H1 (cell line): ENCODE results near the gene PITRM1. TPM values are rescaled to one million over a fixed set of nuclear protein-coding genes. Genes with fewer than 3 reads are reported as not detected.

Source experiments
- CTCF ChIA-PET: fragments of 300-600 bp; sonication (Branson Sonifier 250); formaldehyde crosslinking; loops from one replicate; lab custom pipeline; 2021; ENCODE audit not compliant: partially characterized antibody; lab: Charles Lee
- POLR2A ChIA-PET: fragments of 300-600 bp; sonication (Branson Sonifier 250); formaldehyde crosslinking; loops from one replicate; lab custom pipeline; 2021; ENCODE audit warnings: inconsistent platforms; ENCODE audit not compliant: partially characterized antibody; lab: Charles Lee
- DNase-seq, 2 experiments: peaks; one replicate each; pipeline versions ENCODE4 v3.0.0 to v3.0.0-alpha.2; 2010 to 2022; ENCODE audit warnings: low spot score in 2 of 2, low read depth in 1 of 2, mixed read lengths in 1 of 2
- FAIRE-seq: peaks from 2 replicates; lab custom pipeline; 2011; peaks lifted over from hg19 to GRCh38; lab: Jason Lieb, UNC
- H2AFZ ChIP-seq: 2 replicates; pipeline ENCODE4 v1.8.1; 2012; ENCODE audit warnings: low read length, inconsistent platforms
- H2AK5ac ChIP-seq: 2 replicates; pipeline ENCODE4 v1.6.1; 2013; ENCODE audit warnings: low read depth, low read length
- H2BK120ac ChIP-seq: replicated peaks from 2 replicates; pipeline ENCODE3; 2013; ENCODE audit warnings: low read depth, low read length, inconsistent platforms
- H2BK12ac ChIP-seq: 2 replicates; pipeline ENCODE4 v1.6.1; 2013; ENCODE audit warnings: low read depth, low read length
- H2BK15ac ChIP-seq: 2 replicates; pipeline ENCODE4 v1.6.1; 2013; ENCODE audit warnings: low read length
- H2BK20ac ChIP-seq: 2 replicates; pipeline ENCODE4 v1.6.1; 2013; ENCODE audit warnings: low read length
- H2BK5ac ChIP-seq: 2 replicates; pipeline ENCODE4 v1.6.1; 2013; ENCODE audit warnings: low read depth, low read length
- H3K14ac ChIP-seq: 2 replicates; pipeline ENCODE4 v1.6.1; 2013; ENCODE audit warnings: inconsistent platforms; ENCODE audit not compliant: insufficient read length
- H3K18ac ChIP-seq: 2 replicates; pipeline ENCODE4 v1.6.1; 2013; ENCODE audit warnings: low read length; ENCODE audit errors: extremely low read depth
- H3K23ac ChIP-seq: 2 replicates; pipeline ENCODE4 v1.6.1; 2013; ENCODE audit warnings: inconsistent platforms; ENCODE audit not compliant: insufficient read length
- H3K23me2 ChIP-seq: 2 replicates; pipeline ENCODE4 v1.6.1; 2013; ENCODE audit warnings: low read depth, low read length
- H3K27ac ChIP-seq: 2 replicates; pipeline ENCODE4 v1.6.1; 2011; ENCODE audit warnings: low read depth, low read length, inconsistent platforms
- H3K27me3 ChIP-seq, 4 experiments: replicated peaks in 1 of 4; 1 replicate in 1 of 4; 2 replicates in 3 of 4; pipeline versions ENCODE4 v1.6.1 to v1.8.1; 2011 to 2013; ENCODE audit warnings: low read length in 3 of 4, mild to moderate bottlenecking in 3 of 4, inconsistent platforms in 2 of 4, mixed read lengths in 2 of 4, moderate library complexity in 1 of 4; ENCODE audit not compliant: control insufficient read depth in 3 of 4, insufficient read depth in 3 of 4; ENCODE audit errors: extremely low read depth in 1 of 4
- H3K36me3 ChIP-seq, 4 experiments: 2 replicates each; pipeline versions ENCODE4 v1.6.1 to v1.8.1; 2011 to 2013; ENCODE audit warnings: mild to moderate bottlenecking in 4 of 4, low read length in 3 of 4, moderate library complexity in 2 of 4, control low read depth in 1 of 4, inconsistent platforms in 1 of 4; ENCODE audit not compliant: insufficient read depth in 4 of 4, control insufficient read depth in 2 of 4
- H3K4ac ChIP-seq: replicated peaks from 2 replicates; pipeline ENCODE3; 2013; ENCODE audit warnings: low read length, low read depth, mixed read lengths, inconsistent platforms; ENCODE audit not compliant: insufficient read length
- H3K4me1 ChIP-seq, 4 experiments: replicated peaks in 1 of 4; 1 replicate in 1 of 4; 2 replicates in 3 of 4; pipeline versions ENCODE4 v1.6.1 to v1.8.1; 2011 to 2013; ENCODE audit warnings: low read length in 3 of 4, inconsistent platforms in 2 of 4, mixed read lengths in 1 of 4; ENCODE audit not compliant: insufficient read depth in 4 of 4, control insufficient read depth in 3 of 4
- H3K4me2 ChIP-seq, 2 experiments: 2 replicates each; pipeline versions ENCODE4 v1.6.1 to v1.8.1; 2011 to 2013; ENCODE audit warnings: low read depth in 2 of 2, low read length in 2 of 2, control low read depth in 1 of 2, inconsistent platforms in 1 of 2, mild to moderate bottlenecking in 1 of 2; ENCODE audit not compliant: insufficient read depth in 1 of 2
- H3K4me3 ChIP-seq, 4 experiments: fragments of 200-600, 300-600 bp in 1 of 4; sonication (generic), shearing (Covaris generic), sonication (Bioruptor Twin) in 1 of 4; 2 replicates each; pipeline versions ENCODE4 v1.5.1 to v1.8.1; 2011 to 2016; ENCODE audit warnings: low read length in 4 of 4, low read depth in 3 of 4, control low read depth in 2 of 4, inconsistent platforms in 2 of 4, mild to moderate bottlenecking in 2 of 4, mixed read lengths in 1 of 4, moderate library complexity in 1 of 4; ENCODE audit not compliant: insufficient read depth in 2 of 4; ENCODE audit errors: extremely low read depth in 1 of 4
- H3K56ac ChIP-seq: replicated peaks from 2 replicates; pipeline ENCODE3; 2013; ENCODE audit warnings: low read depth, mild to moderate bottlenecking, mixed read lengths, low read length, inconsistent platforms; ENCODE audit not compliant: insufficient read length
- H3K79me1 ChIP-seq: 2 replicates; pipeline ENCODE4 v1.6.1; 2013; ENCODE audit warnings: low read depth, low read length, control low read depth
- H3K79me2 ChIP-seq, 2 experiments: 2 replicates each; pipeline versions ENCODE4 v1.6.1 to v1.8.1; 2012 to 2013; ENCODE audit warnings: low read length in 2 of 2, mild to moderate bottlenecking in 2 of 2, inconsistent platforms in 1 of 2; ENCODE audit not compliant: insufficient read depth in 2 of 2, control insufficient read depth in 1 of 2
- H3K9ac ChIP-seq, 4 experiments: replicated peaks in 1 of 4; 1 replicate in 1 of 4; 2 replicates in 3 of 4; pipeline versions ENCODE4 v1.6.1 to v1.8.1; 2011 to 2013; ENCODE audit warnings: low read depth in 3 of 4, low read length in 3 of 4, control low read depth in 2 of 4, mild to moderate bottlenecking in 2 of 4, moderate library complexity in 2 of 4, inconsistent platforms in 1 of 4; ENCODE audit errors: extremely low read depth in 1 of 4
- H3K9me3 ChIP-seq, 2 experiments: 2 replicates each; pipeline versions ENCODE4 v1.6.1 to v1.8.1; 2012 to 2013; ENCODE audit warnings: mild to moderate bottlenecking in 2 of 2, moderate library complexity in 2 of 2, control low read depth in 1 of 2, inconsistent platforms in 1 of 2, low read depth in 1 of 2, low read length in 1 of 2, mixed read lengths in 1 of 2; ENCODE audit not compliant: insufficient read depth in 2 of 2
- H4K20me1 ChIP-seq, 2 experiments: replicated peaks in 1 of 2; 2 replicates each; pipeline versions ENCODE3 to v1.8.1; 2011 to 2013; ENCODE audit warnings: inconsistent platforms in 2 of 2, low read length in 2 of 2, mild to moderate bottlenecking in 1 of 2; ENCODE audit not compliant: insufficient read depth in 2 of 2, control insufficient read depth in 1 of 2
- H4K5ac ChIP-seq: 2 replicates; pipeline ENCODE4 v1.6.1; 2013; ENCODE audit warnings: low read length, low read depth, mixed read lengths, inconsistent platforms; ENCODE audit not compliant: insufficient read length
- H4K8ac ChIP-seq: 2 replicates; pipeline ENCODE4 v1.8.0; 2013; ENCODE audit warnings: mild to moderate bottlenecking, moderate library complexity, low read length, inconsistent platforms; ENCODE audit not compliant: insufficient read depth; ENCODE audit errors: extremely low read depth
- H4K91ac ChIP-seq: replicated peaks from 2 replicates; pipeline ENCODE3; 2013; ENCODE audit warnings: low read length, mixed read lengths, inconsistent platforms; ENCODE audit not compliant: insufficient read length
- BRCA1 ChIP-seq: IDR thresholded peaks from 2 replicates; pipeline ENCODE4 v1.6.1; 2012; ENCODE audit warnings: low read depth, low read length, improper control_type of control experiment
- CBX8 ChIP-seq: fragments of 300-800, 300-1000 bp; sonication (generic); IDR thresholded peaks from 2 replicates; pipeline ENCODE4 v1.7.1; 2016; ENCODE audit warnings: low read depth, low read length, borderline replicate concordance
- EZH2 ChIP-seq: fragments of 200-600 bp; sonication (generic); IDR thresholded peaks from 2 replicates; pipeline ENCODE4 v1.7.1; 2012; ENCODE audit warnings: low read depth, mild to moderate bottlenecking, moderate library complexity, low read length, inconsistent platforms; ENCODE audit not compliant: severe bottlenecking
- JUN ChIP-seq: IDR thresholded peaks from 2 replicates; pipeline ENCODE4 v1.6.1; 2011; ENCODE audit warnings: low read depth, mild to moderate bottlenecking, improper control_type of control experiment, low read length
- KDM5A ChIP-seq: fragments of 200-600 bp; IDR thresholded peaks from 2 replicates; pipeline ENCODE4 v1.7.1; 2012; ENCODE audit warnings: mild to moderate bottlenecking, low read length, inconsistent platforms, mixed read lengths
- SAP30 ChIP-seq: fragments of 300-600 bp; sonication (generic); IDR thresholded peaks from 2 replicates; pipeline ENCODE4 v1.7.1; 2012; ENCODE audit warnings: low read length, moderate library complexity, mild to moderate bottlenecking, inconsistent platforms; ENCODE audit not compliant: insufficient read depth, insufficient replicate concordance
- SP2 ChIP-seq: IDR thresholded peaks from 2 replicates; pipeline ENCODE4 v1.6.1; 2012; ENCODE audit warnings: mild to moderate bottlenecking, low read length, inconsistent platforms
- SP4 ChIP-seq: IDR thresholded peaks from 2 replicates; pipeline ENCODE4 v1.6.1; 2012; ENCODE audit warnings: low read length, inconsistent platforms
- SRF ChIP-seq: IDR thresholded peaks from 2 replicates; pipeline ENCODE4 v1.6.1; 2011; ENCODE audit warnings: mild to moderate bottlenecking, low read depth, low read length, moderate library complexity
- WGBS, 2 experiments: shearing (Covaris generic) in 1 of 2; methylation state at CpG; one replicate each; pipeline versions ENCODE4 v1.1.6 to v1.1.7; 2013 to 2015; ENCODE audit warnings: low lambda C conversion rate in 2 of 2, mixed read lengths in 2 of 2, inconsistent platforms in 1 of 2, low coverage in 1 of 2, missing lambda C conversion rate in 1 of 2; ENCODE audit not compliant: insufficient replicate concordance in 2 of 2, insufficient coverage in 1 of 2, insufficient read length in 1 of 2; ENCODE audit errors: extremely low coverage in 1 of 2, missing lambda C conversion rate in 1 of 2; 5-methylcytosine and 5-hydroxymethylcytosine counted together
- polyA plus RNA-seq, 7 experiments: library from polyadenylated mRNA; depleted of rRNA in 3 of 7; stranded (reverse) in 5 of 7; unstranded in 2 of 7; fragments of >200 nt in 5 of 7; fragments of 200-250 nt in 2 of 7; gene quantifications; 1 replicate in 5 of 7; 2 replicates in 1 of 7; 4 replicates in 1 of 7; pipeline versions ENCODE4 v1.2.1 to v1.2.3, GENCODE V29; 2011 to 2013; ENCODE audit warnings: missing spikeins in 2 of 7, mixed read lengths in 2 of 7
- total RNA-seq: library from RNA; stranded (reverse); fragmentation: NEBNext Ultra II Directional; extraction: Animal tissue kit (Norgen Biotek cat#: 25700); gene quantifications from 2 replicates; pipeline ENCODE4 v1.2.1, GENCODE V29; 2021

Gene PITRM1
- total and polyA plus RNA-seq, 2 of the 8 experiments (the other 6 are each of a cell fraction or from before 2014, with no cell fraction given) = 18.6 to 31.5 TPM

DNA sequence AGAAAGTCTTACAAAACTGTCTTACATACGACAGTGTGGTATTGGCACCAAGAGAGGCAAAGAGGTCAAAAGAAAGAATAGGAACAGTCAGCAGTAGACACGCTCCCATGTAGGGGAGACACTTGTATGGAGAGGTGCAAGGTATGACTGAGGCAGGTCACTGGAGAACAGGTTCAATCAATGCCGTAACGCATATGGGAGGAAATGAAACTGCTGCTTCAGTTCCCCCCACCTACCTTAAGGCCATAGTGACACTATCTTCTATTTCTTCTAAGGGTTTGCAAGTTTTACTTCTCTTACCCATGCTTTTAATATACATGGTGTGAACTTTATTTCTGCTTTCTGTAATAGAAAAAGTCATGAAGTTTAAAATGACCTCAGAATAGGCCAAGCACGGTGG, 5.5 kb upstream of the PITRM1 start:
- H3K79me2 ChIP-seq = no peaks in the 10 kb centered on the region
- WGBS, 2 experiments = 91% methylated on average over 5 of the region's 5 CpGs; no CpG with 5 or more reads in 1 of the 2 experiments
- DNase-seq = no peak

More for the DNA sequence above, 5.5 kb upstream of the PITRM1 start:
- TF ChIP-seq KDM5A (no peak), SRF (no peak), SAP30 (no peak), EZH2 (no peak), CBX8 (no peak), JUN (no peak), BRCA1 (no peak), SP4 (no peak), SP2 (no peak)
- H3K23ac ChIP-seq = no peak overlapping the region
- ChIA-PET POLR2A (no interaction called here), CTCF (no interaction called here)
- no peaks in the 10 kb centered on the region for H4K20me1 ChIP-seq
- H3K4me1 ChIP-seq = peaks cover 0 to 4% (median 4%) of the 10 kb centered on the region in 4 experiments; a peak in 5 of 7 replicates
- no peaks in the 10 kb centered on the region for H3K9me3 ChIP-seq
- no peaks in the 10 kb centered on the region for H3K79me1 ChIP-seq
- no peak overlapping the region for H3K14ac ChIP-seq
- no peak overlapping the region for H3K4me3 ChIP-seq
- H2BK15ac ChIP-seq = no peak overlapping the region
- H3K18ac ChIP-seq = no peak overlapping the region
- no peaks in the 10 kb centered on the region for H3K36me3 ChIP-seq
- no peak overlapping the region for H2BK120ac ChIP-seq
- H4K5ac ChIP-seq = no peak overlapping the region
- H3K4me2 ChIP-seq = no peak overlapping the region
- no peak overlapping the region for H3K27ac ChIP-seq
- no peak overlapping the region for H3K56ac ChIP-seq
- H3K23me2 ChIP-seq = peaks cover 2% of the 10 kb centered on the region; the same call in 1 of the 2 replicates
- no peak overlapping the region for H2BK20ac ChIP-seq
- no peak for FAIRE-seq
- no peak overlapping the region for H2AFZ ChIP-seq
- no peak overlapping the region for H4K91ac ChIP-seq
- H2BK5ac ChIP-seq = no peak overlapping the region
- H2BK12ac ChIP-seq = no peak overlapping the region
- H3K4ac ChIP-seq = no peak overlapping the region
- no peak overlapping the region for H3K9ac ChIP-seq
- no peaks in the 10 kb centered on the region for H3K27me3 ChIP-seq
- no peak overlapping the region for H4K8ac ChIP-seq
- H2AK5ac ChIP-seq = no peak overlapping the region
